Measurements from ENCODE around the gene LSM3.

The LSM3 gene

DNA sequence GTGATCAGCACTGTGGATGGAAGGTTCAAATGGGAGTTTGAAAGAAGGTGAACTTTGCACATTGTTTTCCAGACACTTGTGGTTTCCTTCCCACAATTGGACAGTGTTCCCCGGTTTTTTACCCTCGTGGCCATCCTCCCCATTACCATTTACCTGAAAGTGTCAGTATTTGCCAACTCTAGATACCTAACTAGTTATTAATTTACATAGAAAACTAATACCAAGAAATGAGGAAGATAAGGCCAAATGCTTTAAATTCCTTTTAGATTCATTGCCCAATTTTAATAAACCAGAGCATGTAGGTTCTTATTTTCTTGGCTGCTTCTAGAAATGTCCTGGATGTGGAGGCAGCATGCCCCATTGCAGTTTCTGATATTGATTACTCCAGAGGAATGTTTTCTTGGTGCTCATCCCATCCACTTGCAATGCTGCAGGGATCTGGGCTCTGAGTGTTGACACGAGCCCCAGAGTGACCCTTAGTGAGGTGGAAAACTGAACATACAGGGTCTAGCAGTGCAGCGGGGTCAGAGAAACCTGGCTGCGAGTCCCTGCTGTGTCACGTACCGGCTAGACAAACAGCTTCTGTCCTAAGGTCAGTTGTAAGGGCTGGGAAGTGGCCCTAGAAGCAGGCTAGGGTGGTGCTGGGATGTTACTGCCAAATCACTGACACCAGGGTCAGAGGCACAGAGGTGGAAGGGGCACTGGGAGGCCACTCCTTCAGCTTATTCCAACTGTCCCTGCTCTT lies 23.5 kb downstream of the LSM3 start:
- DNase-seq: no peak

DNA sequence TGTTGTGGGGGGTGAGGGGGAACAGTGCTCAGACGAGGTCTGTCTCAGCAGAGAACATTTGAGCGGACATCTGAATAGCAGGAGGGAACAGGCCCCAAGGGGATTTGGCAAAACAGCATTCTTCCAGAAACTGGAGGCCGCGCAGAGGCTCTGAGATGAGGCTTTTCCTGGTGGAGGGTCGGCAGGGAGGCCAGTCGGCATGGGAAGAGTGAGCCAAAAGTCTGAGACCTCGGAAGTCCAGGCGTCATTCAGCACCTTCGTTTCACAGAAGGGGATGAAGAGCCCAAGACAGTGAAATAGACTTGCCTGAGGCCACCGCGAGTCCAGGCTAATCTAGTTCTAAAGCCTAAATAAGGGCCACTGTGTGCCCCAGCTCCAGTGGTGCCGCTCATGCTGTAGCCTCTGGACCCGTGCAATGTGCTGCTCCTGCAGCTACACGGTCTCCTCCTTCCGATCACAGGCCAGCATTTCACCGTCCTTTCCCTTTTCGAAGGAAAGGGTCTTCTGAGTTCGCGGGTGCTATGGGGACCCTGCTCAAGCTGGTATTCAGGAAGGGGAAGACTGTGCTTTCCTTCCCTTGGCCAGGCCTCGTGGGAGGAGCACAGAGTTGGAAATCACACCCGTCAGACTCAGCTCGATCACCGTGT lies 24.4 kb downstream of the LSM3 start:
- DNase-seq: no peak

DNA sequence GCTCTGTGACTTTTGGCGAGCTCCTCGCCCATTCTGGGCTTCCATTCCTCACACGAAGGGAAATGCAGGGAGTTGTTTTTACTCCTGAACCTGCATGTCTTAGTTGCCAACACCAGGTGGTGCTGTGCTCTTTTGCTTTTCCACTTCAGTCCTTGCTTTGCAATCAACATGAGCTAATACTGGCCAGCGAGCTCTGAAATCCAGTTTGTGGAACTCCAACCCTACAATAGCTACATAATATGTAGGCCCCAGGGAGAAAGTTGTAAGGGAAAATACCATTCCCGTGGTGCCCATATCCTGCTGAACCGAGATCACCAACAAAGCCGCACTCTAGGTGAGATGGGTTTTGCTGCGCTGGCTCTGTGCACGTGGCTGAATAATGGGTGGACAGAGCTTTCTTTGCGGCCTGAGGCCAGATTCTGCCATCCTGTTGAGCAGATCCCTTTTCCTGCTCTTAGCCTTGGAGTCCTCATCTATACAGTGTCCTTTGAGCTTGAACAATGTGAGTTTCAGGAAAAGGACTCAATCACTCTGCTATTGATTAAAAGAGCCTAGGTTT lies 25.0 kb downstream of the LSM3 start:
- DNase-seq: peak; percentile 49

DNA sequence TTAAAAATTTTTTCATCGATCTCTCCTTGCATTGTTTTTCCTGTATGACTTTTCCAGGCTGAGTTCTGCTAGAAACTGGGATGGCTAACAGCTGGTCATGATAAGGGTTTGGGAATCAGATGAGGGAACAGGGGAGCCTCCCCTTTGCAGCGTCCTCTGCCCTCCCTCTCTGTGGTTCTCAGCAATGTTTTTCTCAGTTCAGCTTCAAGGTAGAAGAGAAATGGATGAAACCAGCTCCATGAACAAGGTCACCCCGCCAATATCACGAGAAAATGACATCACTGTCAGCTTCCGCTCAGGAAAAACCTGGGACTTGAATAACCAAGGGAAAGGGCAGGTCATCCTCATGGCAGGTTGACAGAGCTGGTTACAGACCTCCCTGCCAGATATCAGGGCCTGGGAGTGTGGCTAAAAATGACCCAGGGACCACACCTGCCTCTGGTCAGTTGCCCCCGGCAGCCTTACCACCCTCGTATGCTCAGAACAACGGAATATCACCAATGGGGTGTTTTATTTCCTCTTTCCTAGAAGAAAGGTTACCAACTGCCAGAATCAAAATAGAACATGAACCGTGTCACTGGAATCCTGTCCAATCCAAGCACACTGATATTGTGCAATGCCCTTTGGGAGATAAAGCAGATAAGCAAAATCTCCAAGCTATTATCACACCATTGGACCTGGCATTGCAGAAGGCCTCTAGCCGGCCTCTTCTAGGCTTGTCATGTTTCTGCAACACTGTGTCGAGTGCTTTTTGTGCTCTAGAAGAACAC lies 26.1 kb downstream of the LSM3 start:
- no peak for DNase-seq

DNA sequence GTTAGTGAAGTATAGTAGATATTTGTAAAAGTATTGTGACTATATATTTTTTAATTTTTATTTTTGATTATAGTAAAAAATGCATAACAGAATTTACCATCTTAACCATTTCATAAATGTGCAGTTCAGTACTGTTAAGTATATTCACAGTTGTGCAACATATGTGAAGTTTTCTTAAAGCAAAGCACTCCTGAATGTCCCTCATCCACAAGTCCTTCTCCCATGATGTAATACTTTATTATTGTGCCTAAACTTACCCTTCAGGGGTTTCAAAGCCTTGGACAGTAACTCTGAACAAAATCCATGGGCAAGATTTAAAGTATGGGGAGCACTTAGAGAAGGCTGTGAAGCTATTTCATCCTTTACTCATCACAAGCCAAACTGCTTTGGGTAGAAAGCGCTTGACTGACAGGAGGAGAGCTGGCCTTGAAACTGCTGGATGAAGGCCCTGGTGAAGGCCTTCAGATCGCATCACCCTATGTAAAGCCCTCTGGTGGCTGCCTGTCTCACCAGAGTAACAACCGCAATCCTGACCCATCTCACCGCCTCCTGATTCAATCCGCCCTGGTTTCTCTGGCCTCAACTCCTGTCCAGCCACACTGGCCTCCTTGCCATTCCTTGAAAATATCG lies 28.0 kb downstream of the LSM3 start:
- DNase-seq: no peak

DNA sequence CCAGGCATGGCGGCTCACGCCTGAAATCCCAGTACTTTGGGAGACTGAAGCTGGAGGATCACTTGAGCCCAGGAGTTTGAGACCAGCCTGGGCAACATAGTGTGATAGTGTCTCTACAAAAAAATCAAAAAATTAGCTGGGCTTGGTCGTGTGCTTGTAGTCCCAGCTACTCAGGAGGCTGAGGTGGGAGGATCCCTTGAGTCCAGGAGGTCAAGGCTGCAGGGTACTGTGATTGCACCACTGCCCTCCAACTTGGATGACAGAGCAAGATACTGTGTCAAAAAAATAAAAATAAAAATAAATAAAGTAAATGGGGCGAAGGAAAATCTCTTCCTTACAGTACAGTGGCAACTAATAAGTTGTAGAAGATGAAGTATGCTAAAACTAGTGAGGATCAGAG lies 29.6 kb downstream of the LSM3 start:
- DNase-seq: no peak

DNA sequence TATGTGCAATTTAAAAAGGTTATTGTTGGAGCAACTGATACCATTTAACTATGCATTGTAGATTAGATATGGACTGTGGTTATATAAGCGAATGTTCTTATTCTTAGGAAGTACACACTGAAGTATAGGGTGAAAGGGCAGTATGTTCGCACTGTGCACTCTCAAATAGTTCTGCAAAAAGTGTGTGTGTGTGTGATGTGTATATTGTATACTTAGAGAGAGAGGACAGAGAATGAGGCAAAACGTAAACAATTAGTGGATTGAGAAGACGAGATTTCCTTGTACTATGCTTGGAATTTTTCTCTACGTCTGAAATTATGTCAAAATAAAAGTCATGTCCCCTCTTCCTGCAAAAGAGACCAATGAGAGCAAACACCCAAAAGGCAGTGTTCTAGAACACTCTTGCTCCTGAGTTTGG lies 30.4 kb downstream of the LSM3 start:
- no peak for DNase-seq

DNA sequence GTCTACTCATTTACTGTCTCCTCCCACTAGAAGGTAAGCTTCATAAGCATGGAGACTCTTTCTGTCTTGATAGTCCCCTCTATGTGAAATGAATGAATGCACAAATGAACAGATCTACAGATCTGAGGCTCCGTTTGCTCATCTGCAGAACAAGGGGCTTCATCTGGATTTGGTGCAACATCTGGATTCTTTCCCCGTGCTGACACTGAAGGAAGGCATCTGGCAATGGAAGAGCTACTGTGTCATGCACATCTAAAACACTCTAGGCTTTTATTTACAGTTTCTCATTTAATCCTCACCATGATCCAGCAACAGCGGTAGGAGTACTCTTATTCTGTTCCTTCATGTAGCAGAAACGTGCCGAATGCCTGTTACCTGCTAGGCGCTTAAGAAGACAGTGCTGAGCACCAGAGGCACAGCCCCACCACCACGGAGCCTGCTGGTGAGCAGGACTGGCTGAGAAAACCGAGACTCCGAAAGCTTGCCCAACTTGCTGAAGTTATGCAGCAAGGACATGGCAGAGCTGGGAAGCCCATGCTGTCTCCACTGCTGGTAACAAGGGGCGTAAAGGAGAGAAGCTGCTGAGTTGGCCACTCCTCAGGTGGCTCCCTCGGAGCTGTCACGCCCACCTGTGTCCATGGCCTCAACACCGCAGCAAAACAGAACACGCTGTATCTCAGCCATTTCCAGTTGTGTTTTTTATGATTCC lies 31.1 kb downstream of the LSM3 start:
- DNase-seq: no peak

DNA sequence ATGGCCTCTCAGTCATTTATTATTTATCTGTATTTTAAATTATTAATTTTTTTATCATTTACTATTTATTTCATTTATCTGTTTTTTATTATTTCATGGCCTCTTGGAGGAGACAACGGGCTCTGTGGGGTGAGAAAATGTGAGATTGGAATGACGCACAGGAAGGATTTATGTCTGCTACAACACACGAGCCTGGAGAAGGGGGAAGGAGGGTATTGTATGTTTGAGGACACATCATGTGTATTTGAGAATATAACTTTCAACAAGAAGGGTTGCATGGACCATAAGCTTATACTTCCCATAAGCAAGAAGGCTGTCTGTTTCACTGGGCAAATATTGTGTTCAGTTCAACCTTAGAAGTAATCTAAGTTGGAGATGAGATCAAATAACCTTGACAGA lies 31.7 kb downstream of the LSM3 start:
- no peak for DNase-seq

DNA sequence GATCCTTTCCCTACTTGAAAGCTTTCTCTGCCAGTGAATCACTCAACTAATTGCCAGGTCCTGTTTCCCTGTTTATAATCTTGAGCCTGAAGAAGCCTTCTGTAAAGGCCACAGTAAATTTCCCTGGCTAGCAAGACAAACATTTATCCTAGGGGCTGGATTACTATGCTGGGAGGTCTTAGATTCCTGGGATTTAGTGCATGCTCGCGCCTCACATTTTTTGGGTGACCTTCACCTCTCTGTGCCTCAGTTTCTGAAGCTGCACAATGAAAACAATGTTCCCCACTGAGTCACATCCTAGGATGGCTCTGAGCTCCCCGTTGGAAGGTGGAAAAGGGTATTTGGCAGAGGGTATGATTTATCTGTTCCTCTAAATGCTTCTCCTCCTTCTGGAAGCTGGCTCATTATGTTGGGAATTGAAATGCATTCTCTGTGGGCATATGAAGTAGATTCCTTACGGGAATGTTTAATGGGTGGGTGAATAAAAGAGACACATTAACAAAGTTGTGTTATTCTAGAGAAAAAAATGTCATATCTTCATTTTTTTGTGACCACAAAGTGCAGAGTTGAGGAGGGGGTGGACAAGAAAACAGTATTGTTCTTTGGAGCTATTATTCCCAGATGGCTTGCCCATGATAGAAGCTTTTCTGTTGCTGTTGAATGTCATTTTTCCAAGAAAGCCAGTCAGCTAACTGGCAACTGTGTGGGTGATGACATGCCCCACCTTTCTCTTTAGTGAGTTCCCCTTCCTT lies 32.4 kb downstream of the LSM3 start:
- DNase-seq: no peak

DNA sequence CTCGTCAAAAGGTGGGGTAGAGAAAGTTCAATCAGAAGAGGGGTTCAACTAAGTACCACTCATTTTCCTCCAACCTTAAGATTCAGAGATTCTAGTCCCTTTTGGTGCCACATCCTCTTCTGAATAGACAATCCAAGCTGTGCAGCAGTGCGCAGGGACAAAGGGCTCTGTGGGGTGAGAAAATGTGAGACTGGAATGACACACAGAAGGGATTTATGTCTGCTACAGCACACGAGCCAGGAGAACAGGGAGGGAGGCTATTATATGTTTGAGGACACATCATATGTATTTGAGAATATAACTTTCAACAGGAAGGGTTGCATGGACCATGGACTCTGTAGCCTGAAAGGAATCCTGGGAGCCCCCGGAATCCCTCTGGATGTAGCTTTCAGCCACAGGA lies 33.0 kb downstream of the LSM3 start:
- DNase-seq: no peak

DNA sequence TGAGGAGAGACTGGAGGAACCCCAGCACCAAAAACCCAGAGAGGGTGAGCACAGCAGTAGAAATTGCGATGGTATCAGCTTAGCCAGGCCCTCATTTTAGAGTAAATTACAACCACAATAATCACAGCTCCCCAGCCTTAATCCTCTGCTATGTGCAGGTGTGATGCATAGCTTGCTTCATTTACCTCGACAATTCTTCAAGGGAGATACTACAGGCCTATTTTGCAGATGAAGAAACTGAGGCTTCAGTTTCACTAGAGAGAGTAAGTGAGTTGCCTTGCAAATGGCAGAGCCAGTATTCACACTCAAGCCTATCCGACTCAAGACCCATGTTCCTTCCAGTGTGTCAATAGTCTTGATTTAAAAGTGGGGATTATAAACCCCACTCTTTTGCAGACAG lies 33.4 kb downstream of the LSM3 start:
- DNase-seq: no peak

DNA sequence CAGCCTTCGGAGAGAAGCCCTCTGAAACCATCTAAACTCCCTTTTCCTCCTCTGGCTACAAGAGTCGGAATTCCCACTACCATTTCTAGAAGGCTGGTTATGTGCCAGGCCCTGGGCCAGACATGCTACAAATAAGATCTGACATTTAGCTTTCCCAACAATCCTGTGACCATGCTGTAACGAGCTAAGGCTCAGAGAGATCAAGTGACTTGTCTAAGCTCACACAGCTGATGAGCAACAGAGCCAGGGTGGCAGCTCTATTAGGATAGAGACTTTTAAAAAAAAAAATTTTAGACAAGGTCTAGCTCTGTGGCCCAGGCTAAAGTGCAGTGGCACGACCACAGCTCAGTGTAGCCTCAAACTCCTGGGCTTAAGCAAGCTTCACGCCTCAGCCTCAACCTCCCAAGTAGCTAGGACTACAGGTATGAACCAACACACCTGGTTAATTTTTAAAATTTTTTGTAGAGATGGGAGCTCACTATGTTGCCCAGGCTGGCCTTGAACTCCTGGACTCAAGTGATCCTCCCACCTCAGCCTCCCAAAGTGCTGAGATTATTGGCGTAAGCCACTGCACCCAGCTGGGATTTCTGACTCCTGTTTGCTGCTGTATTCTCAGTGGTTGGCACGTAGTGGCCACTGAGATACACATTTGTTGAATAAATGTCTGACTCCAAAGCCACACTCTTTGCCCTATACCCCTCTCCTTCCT lies 34.6 kb downstream of the LSM3 start:
- DNase-seq: no peak

DNA sequence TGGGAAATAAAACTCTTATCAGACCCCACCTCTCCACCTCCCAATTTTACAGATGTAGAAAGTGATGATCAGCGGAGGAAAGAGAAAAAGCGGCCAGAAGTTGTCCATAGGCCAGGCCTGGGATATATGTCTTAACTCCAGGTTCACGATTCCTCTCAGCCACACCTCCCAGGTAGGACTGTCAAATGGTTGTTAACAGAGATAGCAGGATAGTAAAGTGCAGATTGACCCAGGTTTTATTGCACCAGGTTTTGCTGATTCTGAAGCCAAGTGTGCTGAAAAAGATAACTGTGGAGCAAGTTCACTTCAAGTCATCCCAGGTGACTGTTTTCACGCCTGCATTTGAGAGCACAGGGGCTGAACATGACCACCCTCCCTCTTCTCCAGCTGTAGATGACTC lies 36.1 kb downstream of the LSM3 start:
- DNase-seq: no peak

DNA sequence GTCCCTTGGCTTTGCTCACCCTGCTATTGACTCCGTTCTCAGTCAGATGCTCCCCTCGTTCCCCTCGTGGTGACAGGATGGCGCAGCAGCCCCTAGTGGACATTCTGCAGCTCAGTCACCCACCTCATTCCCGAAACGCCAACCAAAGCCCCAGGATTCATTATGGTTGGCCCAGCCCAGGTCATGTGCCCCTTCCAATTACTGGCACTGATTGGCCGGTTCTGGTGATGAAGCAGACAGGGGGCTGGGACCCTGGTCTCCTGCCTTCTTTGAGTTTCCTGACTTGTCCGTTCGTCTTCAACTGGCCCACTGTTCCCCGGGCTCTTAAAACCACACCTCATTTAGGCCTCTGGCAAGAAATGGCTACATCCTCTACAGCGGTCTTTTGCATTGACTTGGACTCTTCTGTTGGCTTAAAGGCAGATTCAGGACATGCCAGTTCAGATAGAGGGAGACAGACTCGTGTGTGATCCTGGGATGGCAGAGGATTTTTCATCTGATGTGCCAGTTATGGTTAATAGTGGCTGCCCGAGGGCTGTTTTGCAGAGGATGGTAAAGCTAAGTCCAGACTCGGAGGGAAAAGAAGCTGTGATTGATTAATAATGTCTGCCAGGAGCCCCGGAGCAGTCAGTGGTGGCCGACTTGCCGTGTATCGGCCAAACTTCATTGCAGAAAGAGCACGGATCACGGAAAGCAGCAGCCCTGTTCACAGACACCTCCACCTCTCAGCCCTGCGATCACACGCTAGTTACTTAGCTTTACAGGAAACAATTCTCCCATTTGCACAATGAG lies 37.8 kb downstream of the LSM3 start:
- peak; percentile 37 for DNase-seq

DNA sequence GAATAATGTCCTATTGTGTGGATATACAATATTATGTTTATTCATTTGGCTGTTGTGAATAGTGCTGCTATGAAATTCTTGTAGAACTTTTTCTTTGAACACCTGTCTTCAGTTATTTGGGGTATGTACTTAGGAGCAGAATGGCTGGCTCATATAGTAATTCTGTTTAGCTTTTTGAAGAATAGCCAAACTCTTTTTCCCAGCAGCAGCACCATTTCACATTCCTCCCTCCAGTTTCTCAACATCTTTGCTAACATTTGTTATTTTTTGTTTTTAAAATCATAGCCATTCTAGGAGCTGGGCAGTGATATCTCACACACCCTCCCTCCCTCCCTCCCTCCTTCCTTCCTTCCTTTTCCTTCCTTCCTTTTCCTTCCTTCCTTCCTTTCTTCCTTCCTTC lies 39.7 kb downstream of the LSM3 start:
- DNase-seq: no peak

DNA sequence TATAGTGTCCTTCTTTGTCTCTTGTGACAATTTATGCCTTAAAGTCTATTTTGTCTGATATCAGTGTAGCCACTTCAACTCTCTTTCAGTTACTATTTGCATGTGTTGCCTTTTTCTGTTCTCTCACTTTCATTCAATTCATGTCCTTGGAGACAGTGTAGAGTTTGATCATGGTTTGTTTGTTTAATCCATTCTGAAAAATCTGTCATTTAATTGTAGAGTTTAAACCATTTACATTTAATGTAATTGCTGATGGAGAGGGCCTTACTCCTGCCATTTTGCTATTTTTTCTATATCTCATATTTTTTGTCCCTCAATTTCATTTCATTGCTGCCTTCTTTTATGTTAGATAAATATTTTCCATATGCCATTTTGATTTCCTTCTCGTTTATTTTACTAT lies 42.3 kb downstream of the LSM3 start:
- no peak for DNase-seq

DNA sequence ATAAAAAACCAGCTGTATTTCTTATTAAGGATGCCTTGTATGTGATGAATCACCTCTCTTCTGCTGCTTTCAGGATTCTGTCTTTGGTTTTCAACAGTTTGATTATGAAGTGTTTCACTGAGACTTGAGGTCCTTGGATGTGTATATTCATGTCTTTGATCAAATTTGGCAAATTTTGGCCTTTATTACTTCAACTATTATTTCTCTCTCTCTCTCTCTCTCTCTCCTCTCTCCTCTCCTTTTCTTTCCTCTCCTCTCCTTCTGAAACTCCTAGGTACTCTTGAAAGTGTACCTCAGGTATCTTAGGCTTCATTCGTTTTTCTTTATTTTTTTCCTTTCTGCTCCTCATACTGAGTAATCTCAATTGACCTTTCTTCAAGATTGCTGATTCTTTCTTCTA lies 43.3 kb downstream of the LSM3 start:
- DNase-seq: no peak

DNA sequence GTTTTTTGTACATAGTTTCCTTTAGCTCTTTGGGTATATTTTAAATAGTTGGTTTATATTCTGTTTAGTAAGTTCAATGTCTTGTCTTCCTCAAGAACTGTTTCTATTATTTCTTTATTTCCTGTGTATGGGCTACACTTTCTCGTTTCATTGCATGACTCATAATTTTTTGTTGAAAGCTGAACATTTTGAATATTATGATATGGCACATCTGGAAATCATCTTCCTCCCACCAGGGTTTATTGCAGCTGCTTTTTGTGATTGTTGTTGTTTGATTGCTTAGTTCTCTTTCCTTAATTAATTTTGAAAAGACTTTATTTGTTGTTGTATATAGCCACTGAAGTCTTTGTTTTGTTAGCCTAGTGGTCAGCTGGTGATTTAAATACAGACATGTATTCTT lies 43.8 kb downstream of the LSM3 start:
- DNase-seq: no peak

DNA sequence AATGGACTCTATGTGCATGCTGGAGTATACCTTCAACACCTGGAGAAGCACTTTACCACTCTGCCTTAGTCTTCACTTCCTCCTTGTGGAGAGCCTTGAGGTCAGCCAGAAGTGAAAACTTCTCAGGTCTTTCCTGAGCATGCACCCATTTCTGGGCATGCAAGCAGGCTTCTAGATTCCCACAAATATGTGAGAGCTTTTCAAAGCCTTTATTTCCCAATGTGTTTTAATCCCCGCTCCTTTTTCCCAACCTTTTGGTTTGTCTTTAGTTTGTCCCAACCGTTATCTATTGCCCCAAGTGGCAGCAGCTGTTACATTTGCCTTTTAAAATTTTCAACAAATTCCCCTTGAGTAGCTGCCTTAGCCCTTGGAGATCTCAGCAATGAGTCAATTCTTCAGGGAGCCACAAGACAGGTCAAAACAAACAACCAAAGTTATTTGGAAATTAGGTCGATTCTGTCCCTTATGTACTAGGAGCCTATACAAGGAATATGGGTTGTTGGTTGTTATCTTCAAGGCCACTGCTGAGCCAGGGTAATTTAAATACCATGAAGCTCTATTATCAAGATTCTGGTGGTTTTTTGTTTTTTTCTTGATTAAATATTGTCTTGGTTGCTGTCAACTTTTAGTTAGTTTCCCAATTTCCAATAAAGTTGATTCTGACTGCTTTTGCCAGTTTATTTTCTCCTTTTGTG lies 44.4 kb downstream of the LSM3 start:
- DNase-seq: no peak
